Measurements from ENCODE around the gene CPXM2.

DNA sequence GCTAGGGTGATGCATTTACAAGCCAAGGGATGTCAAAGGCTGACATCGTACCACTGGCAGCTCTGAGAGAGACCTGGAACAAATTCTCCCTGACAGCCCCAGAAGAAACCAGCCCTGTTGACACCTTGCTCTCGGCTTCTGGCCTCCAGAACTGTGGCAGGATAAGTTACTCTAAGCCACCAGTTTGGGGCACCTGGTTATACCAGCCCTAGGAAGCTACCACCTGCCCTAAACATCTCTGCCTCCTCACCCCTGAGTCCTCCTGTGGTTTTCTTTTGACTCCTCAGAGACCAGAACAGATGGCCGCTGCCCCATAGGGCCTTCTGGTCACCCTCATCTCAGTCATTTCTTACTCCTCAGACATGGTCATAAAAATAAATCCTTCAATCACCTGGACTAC, 107.4 kb downstream of the CPXM2 start:
- TF ChIP-seq, protein P1, sequence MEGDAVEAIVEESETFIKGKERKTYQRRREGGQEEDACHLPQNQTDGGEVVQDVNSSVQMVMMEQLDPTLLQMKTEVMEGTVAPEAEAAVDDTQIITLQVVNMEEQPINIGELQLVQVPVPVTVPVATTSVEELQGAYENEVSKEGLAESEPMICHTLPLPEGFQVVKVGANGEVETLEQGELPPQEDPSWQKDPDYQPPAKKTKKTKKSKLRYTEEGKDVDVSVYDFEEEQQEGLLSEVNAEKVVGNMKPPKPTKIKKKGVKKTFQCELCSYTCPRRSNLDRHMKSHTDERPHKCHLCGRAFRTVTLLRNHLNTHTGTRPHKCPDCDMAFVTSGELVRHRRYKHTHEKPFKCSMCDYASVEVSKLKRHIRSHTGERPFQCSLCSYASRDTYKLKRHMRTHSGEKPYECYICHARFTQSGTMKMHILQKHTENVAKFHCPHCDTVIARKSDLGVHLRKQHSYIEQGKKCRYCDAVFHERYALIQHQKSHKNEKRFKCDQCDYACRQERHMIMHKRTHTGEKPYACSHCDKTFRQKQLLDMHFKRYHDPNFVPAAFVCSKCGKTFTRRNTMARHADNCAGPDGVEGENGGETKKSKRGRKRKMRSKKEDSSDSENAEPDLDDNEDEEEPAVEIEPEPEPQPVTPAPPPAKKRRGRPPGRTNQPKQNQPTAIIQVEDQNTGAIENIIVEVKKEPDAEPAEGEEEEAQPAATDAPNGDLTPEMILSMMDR (IDR thresholded peaks at IDR 0.05 in 2 of 3, conservative IDR thresholded peaks at IDR 0.05 in 1 of 3; ENCODE audit: borderline replicate concordance in 1 of 3, insufficient read depth in 1 of 3, low read depth in 2 of 3, low read length in 2 of 3): no peak
- TF ChIP-seq EZH2 (IDR thresholded peaks at IDR 0.05) (no peak), SP1 (IDR thresholded peaks at IDR 0.05; ENCODE audit: low read depth) (no peak), POLR2A (IDR thresholded peaks at IDR 0.05; ENCODE audit: borderline replicate concordance, extremely low read depth, insufficient read depth, insufficient read length) (no peak), EGR1 (IDR thresholded peaks at IDR 0.05; ENCODE audit: low read depth) (no peak), EZH2phosphoT487 (IDR thresholded peaks at IDR 0.05; ENCODE audit: borderline replicate concordance) (no peak), TCF7L2 (IDR thresholded peaks at IDR 0.05; ENCODE audit: borderline replicate concordance, extremely low read depth, insufficient read depth, insufficient read length) (no peak), RAD21 (IDR thresholded peaks at IDR 0.05; ENCODE audit: low read depth) (no peak), POLR2AphosphoS5 (IDR thresholded peaks at IDR 0.05; ENCODE audit: low read depth, low read length) (no peak), SIN3A (IDR thresholded peaks at IDR 0.05; ENCODE audit: low read depth) (no peak), FOSL1 (IDR thresholded peaks at IDR 0.05; ENCODE audit: low read depth) (no peak)
- TF ChIP-seq, protein P2, sequence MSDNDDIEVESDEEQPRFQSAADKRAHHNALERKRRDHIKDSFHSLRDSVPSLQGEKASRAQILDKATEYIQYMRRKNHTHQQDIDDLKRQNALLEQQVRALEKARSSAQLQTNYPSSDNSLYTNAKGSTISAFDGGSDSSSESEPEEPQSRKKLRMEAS (IDR thresholded peaks at IDR 0.05): no peak
- TF ChIP-seq, protein P3, sequence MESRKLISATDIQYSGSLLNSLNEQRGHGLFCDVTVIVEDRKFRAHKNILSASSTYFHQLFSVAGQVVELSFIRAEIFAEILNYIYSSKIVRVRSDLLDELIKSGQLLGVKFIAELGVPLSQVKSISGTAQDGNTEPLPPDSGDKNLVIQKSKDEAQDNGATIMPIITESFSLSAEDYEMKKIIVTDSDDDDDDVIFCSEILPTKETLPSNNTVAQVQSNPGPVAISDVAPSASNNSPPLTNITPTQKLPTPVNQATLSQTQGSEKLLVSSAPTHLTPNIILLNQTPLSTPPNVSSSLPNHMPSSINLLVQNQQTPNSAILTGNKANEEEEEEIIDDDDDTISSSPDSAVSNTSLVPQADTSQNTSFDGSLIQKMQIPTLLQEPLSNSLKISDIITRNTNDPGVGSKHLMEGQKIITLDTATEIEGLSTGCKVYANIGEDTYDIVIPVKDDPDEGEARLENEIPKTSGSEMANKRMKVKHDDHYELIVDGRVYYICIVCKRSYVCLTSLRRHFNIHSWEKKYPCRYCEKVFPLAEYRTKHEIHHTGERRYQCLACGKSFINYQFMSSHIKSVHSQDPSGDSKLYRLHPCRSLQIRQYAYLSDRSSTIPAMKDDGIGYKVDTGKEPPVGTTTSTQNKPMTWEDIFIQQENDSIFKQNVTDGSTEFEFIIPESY (IDR thresholded peaks at IDR 0.05; ENCODE audit: extremely low read depth, insufficient replicate concordance, low read length): no peak
- TF ChIP-seq, protein P4, sequence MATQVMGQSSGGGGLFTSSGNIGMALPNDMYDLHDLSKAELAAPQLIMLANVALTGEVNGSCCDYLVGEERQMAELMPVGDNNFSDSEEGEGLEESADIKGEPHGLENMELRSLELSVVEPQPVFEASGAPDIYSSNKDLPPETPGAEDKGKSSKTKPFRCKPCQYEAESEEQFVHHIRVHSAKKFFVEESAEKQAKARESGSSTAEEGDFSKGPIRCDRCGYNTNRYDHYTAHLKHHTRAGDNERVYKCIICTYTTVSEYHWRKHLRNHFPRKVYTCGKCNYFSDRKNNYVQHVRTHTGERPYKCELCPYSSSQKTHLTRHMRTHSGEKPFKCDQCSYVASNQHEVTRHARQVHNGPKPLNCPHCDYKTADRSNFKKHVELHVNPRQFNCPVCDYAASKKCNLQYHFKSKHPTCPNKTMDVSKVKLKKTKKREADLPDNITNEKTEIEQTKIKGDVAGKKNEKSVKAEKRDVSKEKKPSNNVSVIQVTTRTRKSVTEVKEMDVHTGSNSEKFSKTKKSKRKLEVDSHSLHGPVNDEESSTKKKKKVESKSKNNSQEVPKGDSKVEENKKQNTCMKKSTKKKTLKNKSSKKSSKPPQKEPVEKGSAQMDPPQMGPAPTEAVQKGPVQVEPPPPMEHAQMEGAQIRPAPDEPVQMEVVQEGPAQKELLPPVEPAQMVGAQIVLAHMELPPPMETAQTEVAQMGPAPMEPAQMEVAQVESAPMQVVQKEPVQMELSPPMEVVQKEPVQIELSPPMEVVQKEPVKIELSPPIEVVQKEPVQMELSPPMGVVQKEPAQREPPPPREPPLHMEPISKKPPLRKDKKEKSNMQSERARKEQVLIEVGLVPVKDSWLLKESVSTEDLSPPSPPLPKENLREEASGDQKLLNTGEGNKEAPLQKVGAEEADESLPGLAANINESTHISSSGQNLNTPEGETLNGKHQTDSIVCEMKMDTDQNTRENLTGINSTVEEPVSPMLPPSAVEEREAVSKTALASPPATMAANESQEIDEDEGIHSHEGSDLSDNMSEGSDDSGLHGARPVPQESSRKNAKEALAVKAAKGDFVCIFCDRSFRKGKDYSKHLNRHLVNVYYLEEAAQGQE (IDR thresholded peaks at IDR 0.05; ENCODE audit: low read depth): no peak

Data from HCT116 (cell line).